CD4-positive, alpha-beta memory T cell (primary cell): ENCODE measurements around the gene CFAP65. TPM values are rescaled to one million over a fixed set of nuclear protein-coding genes. Genes with fewer than 3 reads are reported as not detected.

ENCODE experiments used
- CTCF ChIA-PET: fragments of 350-600 bp; sonication (Branson Sonifier 250); formaldehyde crosslinking; loops from one replicate; lab custom pipeline; 2021; ENCODE audit warnings: inconsistent platforms; ENCODE audit not compliant: partially characterized antibody; lab: Charles Lee
- POLR2A ChIA-PET: fragments of 350-600 bp; sonication (Branson Sonifier 250); formaldehyde crosslinking; loops from one replicate; lab custom pipeline; 2021; ENCODE audit not compliant: partially characterized antibody; lab: Charles Lee
- DNase-seq, 5 donors: peaks; one replicate each; pipeline versions ENCODE4 v3.0.0 to v3.0.0-alpha.2; 2020 to 2022; ENCODE audit warnings: mixed read lengths in 1 of 5
- H3K27ac ChIP-seq: one replicate; pipeline ENCODE4 v1.7.0; 2013; ENCODE audit warnings: low read depth, low read length
- H3K27me3 ChIP-seq: 2 replicates; pipeline ENCODE4 v1.7.0; 2013; ENCODE audit warnings: mild to moderate bottlenecking, low read length, moderate library complexity; ENCODE audit not compliant: insufficient read depth
- H3K36me3 ChIP-seq: 2 replicates; pipeline ENCODE4 v1.7.0; 2013; ENCODE audit warnings: mild to moderate bottlenecking, low read length, moderate library complexity; ENCODE audit not compliant: insufficient read depth
- H3K4me1 ChIP-seq: 2 replicates; pipeline ENCODE4 v1.7.0; 2013; ENCODE audit warnings: mild to moderate bottlenecking, low read length, moderate library complexity; ENCODE audit not compliant: insufficient read depth
- H3K4me3 ChIP-seq, 2 donors: one replicate each; pipeline ENCODE4 v1.7.0; 2013; ENCODE audit warnings: low read length in 2 of 2, mild to moderate bottlenecking in 1 of 2
- H3K9me3 ChIP-seq, 2 donors: one replicate each; pipeline ENCODE4 v1.7.0; 2013; ENCODE audit warnings: low read length in 2 of 2, control low read depth in 1 of 2; ENCODE audit not compliant: control insufficient read depth in 1 of 2
- H3K27ac Mint-ChIP-seq, 7 donors: one replicate each; pipeline ENCODE4 v1.8.0; 2020 to 2021; ENCODE audit warnings: mixed read lengths in 7 of 7, mild to moderate bottlenecking in 6 of 7, inconsistent platforms in 3 of 7, moderate library complexity in 3 of 7
- H3K27me3 Mint-ChIP-seq, 2 donors: one replicate each; pipeline ENCODE4 v1.8.0; 2020 to 2021; ENCODE audit warnings: mixed read lengths in 2 of 2
- H3K36me3 Mint-ChIP-seq, 2 donors: one replicate each; pipeline ENCODE4 v1.8.0; 2020 to 2021; ENCODE audit warnings: mixed read lengths in 2 of 2, inconsistent platforms in 1 of 2, mild to moderate bottlenecking in 1 of 2
- H3K4me1 Mint-ChIP-seq, 4 donors: one replicate each; pipeline ENCODE4 v1.8.0; 2020 to 2021; ENCODE audit warnings: mixed read lengths in 4 of 4, mild to moderate bottlenecking in 1 of 4
- H3K4me3 Mint-ChIP-seq, 8 donors: one replicate each; pipeline ENCODE4 v1.8.0; 2020 to 2021; ENCODE audit warnings: mixed read lengths in 8 of 8, mild to moderate bottlenecking in 7 of 8, moderate library complexity in 6 of 8, inconsistent platforms in 3 of 8
- H3K9me3 Mint-ChIP-seq, 8 donors: one replicate each; pipeline ENCODE4 v1.8.0; 2020 to 2021; ENCODE audit warnings: mixed read lengths in 8 of 8, mild to moderate bottlenecking in 5 of 8, inconsistent platforms in 3 of 8, moderate library complexity in 1 of 8
- intact Hi-C: fragments of 100-400 bp; cut with micrococcal nuclease; formaldehyde crosslinking; loops from one replicate; pipeline ENCODE4 v1.15.1; 2023
- polyA plus RNA-seq, 2 donors: library from polyadenylated mRNA; unstranded; fragments of 300-500 nt; fragmentation: Illumina TruSeq; gene quantifications; one replicate each; pipeline ENCODE4 v1.2.3, GENCODE V29; 2021
- total RNA-seq, 2 experiments: library from RNA; stranded (reverse); gene quantifications; one replicate each; pipeline ENCODE4 v1.2.3, GENCODE V29; 2021

Gene CFAP65
- total and polyA plus RNA-seq, 4 experiments from 2014 or later = not detected

GRCh38 chr2:219030177-219030940 is 11.0 kb downstream of the CFAP65 start:
- Mint-ChIP-seq H3K4me3 (no peak overlapping the region), H3K27me3 (peaks cover 18 to 26% of the 10 kb centered on the region in 2 donors), H3K9me3 (no peaks in the 10 kb centered on the region), H3K36me3 (no peaks in the 10 kb centered on the region), H3K27ac (peak overlapping the region in 1 of 7 donors; percentile 21), H3K4me1 (peaks cover 0 to 1% (median 0%) of the 10 kb centered on the region in 4 donors)
- Histone ChIP-seq H3K4me3 (no peak overlapping the region), H3K36me3 (no peaks in the 10 kb centered on the region), H3K9me3 (no peaks in the 10 kb centered on the region), H3K27me3 (no peaks in the 10 kb centered on the region), H3K4me1 (no peaks in the 10 kb centered on the region), H3K27ac (no peak overlapping the region)
- POLR2A ChIA-PET = interaction anchor here (1.2 kb wide), 1 partner anchor 10 kb away, joined by 3 read pairs; no protein-coding TSS in a partner anchor
- intact Hi-C loops = no loop called here
- CTCF ChIA-PET = interaction anchor here (0.6 to 4.6 kb wide), 38 partner anchors 8 to 324 kb away, joined by 3 to 62 read pairs (median 4); partner anchors contain the start of gene NHEJ1
- DNase-seq = no peak

DNA sequence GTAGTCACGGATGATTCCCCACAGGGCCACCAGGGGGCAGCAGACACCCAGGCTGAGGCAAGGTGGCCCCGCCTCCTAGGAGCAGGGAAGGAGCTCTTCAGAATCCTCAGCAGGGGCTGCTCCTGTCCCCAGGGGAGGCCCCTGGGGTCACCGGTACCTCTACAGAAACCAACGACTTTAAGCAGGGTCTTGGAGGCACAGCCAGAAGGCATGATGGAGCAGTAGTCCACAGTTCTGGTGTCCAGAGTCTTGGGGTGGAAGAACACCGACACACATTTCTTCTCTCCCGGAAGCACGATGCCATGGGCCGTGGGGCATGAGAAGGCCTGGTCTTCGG is 11.5 kb downstream of the CFAP65 start:
- Mint-ChIP-seq H3K36me3 (no peaks in the 10 kb centered on the region), H3K27ac (peak overlapping the region in 1 of 7 donors; percentile 21), H3K4me3 (no peak overlapping the region), H3K4me1 (peaks cover 0 to 1% (median 0%) of the 10 kb centered on the region in 4 donors), H3K9me3 (no peaks in the 10 kb centered on the region), H3K27me3 (peaks cover 16 to 21% of the 10 kb centered on the region in 2 donors)
- no peak overlapping the region for H3K27ac ChIP-seq
- H3K36me3 ChIP-seq = no peaks in the 10 kb centered on the region
- DNase-seq = peak; percentile 69 to 76 (median 73)
- intact Hi-C loops = loop anchor here (1.0 kb wide), 3 partner anchors 90 to 269 kb away; no protein-coding TSS in a partner anchor
- no peaks in the 10 kb centered on the region for H3K27me3 ChIP-seq
- no peaks in the 10 kb centered on the region for H3K4me1 ChIP-seq
- POLR2A ChIA-PET = interaction anchor here (1.2 kb wide), 1 partner anchor 9 kb away, joined by 3 read pairs; no protein-coding TSS in a partner anchor
- CTCF ChIA-PET = interaction anchor here (0.6 to 4.6 kb wide), 38 partner anchors 9 to 324 kb away, joined by 3 to 62 read pairs (median 4); partner anchors contain the start of gene NHEJ1
- H3K4me3 ChIP-seq = no peak overlapping the region
- H3K9me3 ChIP-seq = no peaks in the 10 kb centered on the region

DNA sequence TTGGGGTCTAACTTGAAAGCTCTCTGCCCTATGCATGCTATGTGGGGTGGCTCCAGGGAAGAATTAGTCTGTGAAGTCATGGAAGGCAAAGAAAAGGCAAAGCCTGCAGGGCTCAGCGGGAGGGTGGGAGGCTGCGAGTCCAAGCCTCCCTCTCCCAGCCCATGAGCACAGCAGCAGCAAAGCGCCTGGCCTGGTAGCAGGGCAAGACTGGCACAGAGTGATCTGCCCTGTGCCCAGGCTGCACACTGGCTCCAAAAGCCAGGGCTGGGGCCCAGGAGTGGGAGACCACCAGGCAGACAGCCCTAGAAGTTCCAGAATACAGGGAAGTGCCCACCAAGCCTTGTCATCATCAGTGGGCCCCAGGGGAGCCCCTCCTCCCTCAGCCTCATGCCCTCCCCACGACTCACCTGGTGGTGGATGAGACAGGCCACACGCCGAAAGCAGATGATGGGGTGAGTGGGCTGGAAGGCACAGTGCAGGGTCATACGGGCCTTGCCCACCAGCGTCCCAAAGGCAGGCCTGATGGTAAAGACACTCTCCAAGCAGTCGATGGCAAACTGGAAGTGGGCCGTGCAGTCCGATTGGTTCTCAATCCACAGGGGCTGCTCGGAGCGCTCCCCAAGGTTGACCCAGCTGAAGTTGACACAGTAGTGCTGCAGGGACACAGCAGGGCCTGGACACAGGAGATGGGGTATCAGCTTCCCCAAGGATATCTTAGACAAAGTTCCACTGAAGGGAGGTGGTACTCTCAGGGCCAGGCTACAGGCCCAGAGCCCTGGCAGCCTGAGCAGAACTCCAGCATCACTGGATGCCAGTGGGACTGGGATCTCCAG is 12.1 kb downstream of the CFAP65 start:
- no peak overlapping the region for H3K27ac ChIP-seq
- H3K27me3 ChIP-seq = no peaks in the 10 kb centered on the region
- DNase-seq = no peak
- H3K36me3 ChIP-seq = no peaks in the 10 kb centered on the region
- Mint-ChIP-seq H3K36me3 (no peaks in the 10 kb centered on the region), H3K27ac (peak overlapping the region in 1 of 7 donors; percentile 21), H3K9me3 (no peaks in the 10 kb centered on the region), H3K4me3 (no peak overlapping the region), H3K4me1 (peaks cover 0 to 1% (median 0%) of the 10 kb centered on the region in 4 donors), H3K27me3 (peaks cover 15 to 17% of the 10 kb centered on the region in 2 donors)
- ChIA-PET POLR2A (interaction anchor here (1.2 kb wide), 1 partner anchor 9 kb away, joined by 3 read pairs; no protein-coding TSS in a partner anchor), CTCF (interaction anchor here (0.6 to 4.6 kb wide), 36 partner anchors 9 to 325 kb away, joined by 3 to 62 read pairs (median 4); partner anchors contain the start of gene NHEJ1)
- H3K4me3 ChIP-seq = no peak overlapping the region
- H3K4me1 ChIP-seq = no peaks in the 10 kb centered on the region
- intact Hi-C loops = loop anchor here (1.0 kb wide), 3 partner anchors 90 to 269 kb away; no protein-coding TSS in a partner anchor
- no peaks in the 10 kb centered on the region for H3K9me3 ChIP-seq

GRCh38 chr2:219028141-219028540 is 13.2 kb downstream of the CFAP65 start:
- no peaks in the 10 kb centered on the region for H3K4me1 ChIP-seq
- ChIA-PET POLR2A (no interaction called here), CTCF (interaction anchor here (1.2 to 4.6 kb wide), 6 partner anchors 9 to 125 kb away, joined by 3 to 33 read pairs (median 9); no protein-coding TSS in a partner anchor)
- H3K9me3 ChIP-seq = no peaks in the 10 kb centered on the region
- H3K27me3 Mint-ChIP-seq = peaks cover 10 to 15% of the 10 kb centered on the region in 2 donors
- DNase-seq = no peak
- H3K27ac Mint-ChIP-seq = no peak overlapping the region
- intact Hi-C loops = no loop called here
- H3K4me3 ChIP-seq = no peak overlapping the region
- H3K36me3 ChIP-seq = no peaks in the 10 kb centered on the region
- H3K4me1 Mint-ChIP-seq = peaks cover 0 to 1% (median 0%) of the 10 kb centered on the region in 4 donors
- no peak overlapping the region for H3K4me3 Mint-ChIP-seq
- H3K27ac ChIP-seq = no peak overlapping the region
- H3K27me3 ChIP-seq = no peaks in the 10 kb centered on the region
- no peaks in the 10 kb centered on the region for H3K9me3 Mint-ChIP-seq
- H3K36me3 Mint-ChIP-seq = no peaks in the 10 kb centered on the region

DNA sequence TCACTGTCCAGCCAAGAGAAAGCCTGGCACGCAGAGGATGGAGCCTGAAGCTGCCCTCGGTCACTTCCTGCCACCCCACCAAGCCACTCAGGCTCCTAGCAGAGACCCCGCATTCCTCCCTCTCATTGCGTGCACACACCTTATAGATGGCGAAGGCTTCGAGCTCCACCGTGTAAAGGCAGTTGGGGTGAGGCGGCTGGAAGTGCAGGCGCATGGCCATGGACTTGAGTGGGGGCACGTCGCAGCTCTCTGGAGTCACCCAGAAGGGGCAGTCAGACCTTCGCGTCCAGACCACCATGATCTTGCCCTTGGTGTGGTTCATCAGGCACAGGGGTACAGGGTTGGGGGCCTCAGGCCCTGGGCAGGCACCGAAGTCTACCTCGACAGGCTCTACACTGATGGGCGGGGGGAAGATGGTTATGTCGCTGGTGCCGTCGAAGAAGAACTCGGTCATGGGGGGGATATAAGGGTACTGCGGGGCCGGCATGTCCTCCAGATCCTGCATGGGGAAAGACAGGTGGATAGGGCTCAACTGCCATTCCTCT is 13.7 kb downstream of the CFAP65 start:
- Histone ChIP-seq H3K4me3 (no peak overlapping the region), H3K4me1 (no peaks in the 10 kb centered on the region), H3K36me3 (no peaks in the 10 kb centered on the region), H3K27ac (no peak overlapping the region), H3K9me3 (no peaks in the 10 kb centered on the region), H3K27me3 (no peaks in the 10 kb centered on the region)
- DNase-seq = no peak
- Mint-ChIP-seq H3K36me3 (no peaks in the 10 kb centered on the region), H3K27ac (no peak overlapping the region), H3K9me3 (no peaks in the 10 kb centered on the region), H3K4me3 (no peak overlapping the region), H3K27me3 (peaks cover 11 to 13% of the 10 kb centered on the region in 2 donors), H3K4me1 (peaks cover 0 to 1% (median 0%) of the 10 kb centered on the region in 4 donors)
- POLR2A ChIA-PET = no interaction called here
- intact Hi-C loops = no loop called here
- CTCF ChIA-PET = interaction anchor here (0.9 to 4.6 kb wide), 9 partner anchors 8 to 132 kb away, joined by 3 to 33 read pairs (median 4); partner anchors contain the start of gene CFAP65

DNA sequence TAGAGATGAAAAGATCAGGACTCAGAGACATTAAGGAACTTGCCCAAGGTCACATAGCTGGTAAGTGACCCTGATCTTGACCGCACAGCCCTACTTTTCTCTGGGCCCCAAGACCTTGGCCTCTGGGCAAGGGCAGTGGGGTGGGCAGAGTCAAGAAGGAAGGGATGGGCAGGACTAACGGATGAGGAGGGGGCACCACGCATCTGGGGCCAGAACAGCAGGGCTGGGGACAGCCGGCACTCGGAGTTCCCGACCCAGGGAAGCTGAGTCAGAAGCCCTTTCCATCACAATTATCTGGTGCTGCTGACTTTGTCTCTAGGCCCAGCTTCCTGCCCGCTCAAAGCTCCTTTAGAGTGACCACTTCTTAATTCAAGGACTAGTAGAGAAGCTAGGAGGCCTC is 14.4 kb downstream of the CFAP65 start:
- POLR2A ChIA-PET = no interaction called here
- DNase-seq = no peak
- intact Hi-C loops = no loop called here
- no peaks in the 10 kb centered on the region for H3K36me3 ChIP-seq
- Mint-ChIP-seq H3K9me3 (no peaks in the 10 kb centered on the region), H3K27me3 (peaks cover 8 to 11% of the 10 kb centered on the region in 2 donors), H3K27ac (no peak overlapping the region), H3K4me1 (peaks cover 0 to 1% (median 0%) of the 10 kb centered on the region in 4 donors), H3K4me3 (no peak overlapping the region), H3K36me3 (no peaks in the 10 kb centered on the region)
- no peak overlapping the region for H3K4me3 ChIP-seq
- H3K9me3 ChIP-seq = no peaks in the 10 kb centered on the region
- no peak overlapping the region for H3K27ac ChIP-seq
- no peaks in the 10 kb centered on the region for H3K27me3 ChIP-seq
- no peaks in the 10 kb centered on the region for H3K4me1 ChIP-seq
- CTCF ChIA-PET = interaction anchor here (0.9 to 4.6 kb wide), 10 partner anchors 8 to 133 kb away, joined by 3 to 33 read pairs (median 4); partner anchors contain the start of gene CFAP65
